Occipital lobe (tissue), 1 donor: ENCODE results near the gene JAM2. TPM values are rescaled to one million over a fixed set of nuclear protein-coding genes. Genes with fewer than 3 reads are reported as not detected.

Experiments used
- total RNA-seq: library from RNA; depleted of rRNA; stranded (reverse); fragments of >200 nt; gene quantifications from one replicate; pipeline ENCODE4 v1.2.3, GENCODE V29; 2014

Gene JAM2
- total RNA-seq, 1 donor from 2014 or later, result 22.3 TPM

Other genes starting within 250 kb of the JAM2 start
- gene MRPL39, start 31.8 kb upstream of the JAM2 start, total RNA-seq, result 32.3 TPM
- gene ATP5PF, start 95.6 kb downstream of the JAM2 start, total RNA-seq, result 53.3 TPM
- gene GABPA, start 95.7 kb downstream of the JAM2 start, total RNA-seq, result 50.8 TPM